ENCODE measurements around the gene DBN1. TPM values are rescaled to one million over a fixed set of nuclear protein-coding genes. Genes with fewer than 3 reads are reported as not detected.

Gene DBN1
- total RNA-seq, 1 donor from 2014 or later: 112 TPM

Other genes starting within 250 kb of the DBN1 start
- 8.7 and 13.9 TPM in 2 replicates for gene RAB24, start 169.9 kb downstream of the DBN1 start, total RNA-seq
- 109 and 112 TPM in 2 replicates for gene PRELID1, start 169.8 kb downstream of the DBN1 start, total RNA-seq
- gene MXD3, start 161.7 kb downstream of the DBN1 start, total RNA-seq: 8.1 and 10.5 TPM in 2 replicates
- gene LMAN2, start 122.0 kb downstream of the DBN1 start, total RNA-seq: 289 and 376 TPM in 2 replicates
- gene RGS14, start 115.7 kb downstream of the DBN1 start, total RNA-seq: 2.8 and 4.4 TPM in 2 replicates
- not detected in 2 replicates for gene SLC34A1, start 89.2 kb downstream of the DBN1 start, total RNA-seq
- not detected in 2 replicates for gene PFN3, start 73.0 kb downstream of the DBN1 start, total RNA-seq
- gene F12, start 64.1 kb downstream of the DBN1 start, total RNA-seq: 0.40 and 0.44 TPM in 2 replicates
- gene GRK6, start 47.0 kb downstream of the DBN1 start, total RNA-seq: 11.3 and 14.7 TPM in 2 replicates
- 1.2 and 2.2 TPM in 2 replicates for gene PRR7, start 26.8 kb downstream of the DBN1 start, total RNA-seq
- 24.4 and 30.1 TPM in 2 replicates for gene PDLIM7, start 24.0 kb upstream of the DBN1 start, total RNA-seq
- 0.79 and 2.0 TPM in 2 replicates for gene DOK3, start 36.2 kb upstream of the DBN1 start, total RNA-seq
- gene DDX41, start 43.3 kb upstream of the DBN1 start, total RNA-seq: 62.1 and 64.5 TPM in 2 replicates
- 7.8 and 16.3 TPM in 2 replicates for gene FAM193B, start 80.9 kb upstream of the DBN1 start, total RNA-seq
- gene TMED9, start 118.6 kb upstream of the DBN1 start, total RNA-seq: 122 and 133 TPM in 2 replicates
- gene B4GALT7, start 126.5 kb upstream of the DBN1 start, total RNA-seq: 19.8 and 24.2 TPM in 2 replicates